ENCODE measurements around the gene SYT1.

The SYT1 gene

DNA sequence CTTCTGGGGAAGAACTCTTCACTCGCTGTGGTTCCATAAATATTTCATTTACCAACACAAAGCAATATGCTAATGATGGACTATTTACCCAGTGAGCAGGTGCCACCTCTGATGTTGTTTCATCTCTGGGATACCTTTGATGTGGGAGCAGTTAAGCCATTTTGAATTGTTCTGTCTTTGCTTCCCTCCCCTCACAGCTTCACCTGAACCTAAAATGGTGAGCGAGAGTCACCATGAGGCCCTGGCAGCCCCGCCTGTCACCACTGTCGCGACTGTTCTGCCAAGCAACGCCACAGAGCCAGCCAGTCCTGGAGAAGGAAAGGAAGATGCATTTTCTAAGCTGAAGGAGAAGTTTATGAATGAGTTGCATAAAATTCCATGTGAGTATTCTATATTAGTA lies 352.7 kb downstream of the SYT1 start:
- H3K27ac ChIP-seq: no peak overlapping the region

DNA sequence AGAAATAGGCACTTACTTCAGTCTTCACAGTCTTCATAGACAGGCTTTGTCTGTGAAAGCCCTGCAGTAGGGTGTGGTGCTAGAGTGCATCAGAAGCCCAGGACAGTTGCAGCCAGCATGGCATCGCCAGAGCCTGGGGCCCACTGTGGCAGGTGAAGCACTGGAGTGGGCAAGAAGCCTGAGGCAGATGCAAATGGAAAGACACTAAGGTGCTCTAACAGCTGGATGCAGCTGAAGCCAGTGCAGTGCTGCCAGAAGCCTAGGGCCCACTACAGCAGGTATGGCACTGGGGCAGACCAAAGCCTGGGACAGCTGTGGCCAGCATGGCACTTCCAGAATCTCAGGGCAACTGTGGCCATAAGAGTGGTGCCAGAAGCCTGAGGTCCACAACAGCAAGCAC lies 358.6 kb downstream of the SYT1 start:
- Histone ChIP-seq H3K27me3 (ENCODE audit: control insufficient read depth, insufficient read depth, low read length) (no peaks in the 10 kb centered on the region), H3K4me3 (ENCODE audit: low read depth, low read length) (no peak overlapping the region), H3K9ac (no peak overlapping the region), H2AFZ (no peak overlapping the region), H3K27ac (no peak overlapping the region), H3K4me1 (no peaks in the 10 kb centered on the region), H3K9me3 (ENCODE audit: control insufficient read depth, low read length) (no peaks in the 10 kb centered on the region), H3K4me2 (ENCODE audit: low read length) (no peak overlapping the region), H3K79me2 (no peaks in the 10 kb centered on the region), H3K36me3 (ENCODE audit: control insufficient read depth, insufficient read depth, low read length) (no peaks in the 10 kb centered on the region)
- TF ChIP-seq, protein P1, sequence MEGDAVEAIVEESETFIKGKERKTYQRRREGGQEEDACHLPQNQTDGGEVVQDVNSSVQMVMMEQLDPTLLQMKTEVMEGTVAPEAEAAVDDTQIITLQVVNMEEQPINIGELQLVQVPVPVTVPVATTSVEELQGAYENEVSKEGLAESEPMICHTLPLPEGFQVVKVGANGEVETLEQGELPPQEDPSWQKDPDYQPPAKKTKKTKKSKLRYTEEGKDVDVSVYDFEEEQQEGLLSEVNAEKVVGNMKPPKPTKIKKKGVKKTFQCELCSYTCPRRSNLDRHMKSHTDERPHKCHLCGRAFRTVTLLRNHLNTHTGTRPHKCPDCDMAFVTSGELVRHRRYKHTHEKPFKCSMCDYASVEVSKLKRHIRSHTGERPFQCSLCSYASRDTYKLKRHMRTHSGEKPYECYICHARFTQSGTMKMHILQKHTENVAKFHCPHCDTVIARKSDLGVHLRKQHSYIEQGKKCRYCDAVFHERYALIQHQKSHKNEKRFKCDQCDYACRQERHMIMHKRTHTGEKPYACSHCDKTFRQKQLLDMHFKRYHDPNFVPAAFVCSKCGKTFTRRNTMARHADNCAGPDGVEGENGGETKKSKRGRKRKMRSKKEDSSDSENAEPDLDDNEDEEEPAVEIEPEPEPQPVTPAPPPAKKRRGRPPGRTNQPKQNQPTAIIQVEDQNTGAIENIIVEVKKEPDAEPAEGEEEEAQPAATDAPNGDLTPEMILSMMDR (IDR thresholded peaks at IDR 0.05): no peak

More for the DNA sequence above, 352.7 kb downstream of the SYT1 start:
- Histone ChIP-seq H3K9ac (no peak overlapping the region), H3K36me3 (ENCODE audit: control insufficient read depth, insufficient read depth, low read length) (no peaks in the 10 kb centered on the region), H2AFZ (no peak overlapping the region), H3K27me3 (ENCODE audit: control insufficient read depth, insufficient read depth, low read length) (no peaks in the 10 kb centered on the region), H3K4me1 (no peaks in the 10 kb centered on the region), H3K9me3 (ENCODE audit: control insufficient read depth, low read length) (no peaks in the 10 kb centered on the region), H3K4me3 (ENCODE audit: low read depth, low read length) (no peak overlapping the region), H3K79me2 (no peaks in the 10 kb centered on the region), H3K4me2 (ENCODE audit: low read length) (no peak overlapping the region)
- TF ChIP-seq, protein P1 (IDR thresholded peaks at IDR 0.05): no peak

DNA sequence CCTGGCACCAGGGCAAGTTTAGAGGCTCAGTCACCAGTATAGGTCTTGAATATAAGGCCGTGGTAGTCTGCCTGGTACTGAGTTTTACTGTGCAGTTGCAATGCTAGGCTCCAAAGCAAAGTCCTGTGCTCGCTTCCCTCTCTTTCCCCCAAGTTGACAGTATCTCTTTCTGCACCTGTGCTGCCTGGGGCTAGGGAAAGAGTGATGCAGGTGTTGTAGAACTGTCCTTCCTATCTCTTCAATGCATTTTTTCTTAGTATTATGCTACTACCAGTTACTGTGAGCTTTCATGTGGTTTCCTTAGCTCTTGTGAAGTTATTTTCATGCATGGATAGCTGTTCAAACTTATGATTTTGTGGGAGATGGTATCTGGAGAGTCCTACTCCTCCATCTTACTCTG lies 359.2 kb downstream of the SYT1 start:
- Histone ChIP-seq H3K4me3 (ENCODE audit: low read depth, low read length) (no peak overlapping the region), H3K36me3 (ENCODE audit: control insufficient read depth, insufficient read depth, low read length) (no peaks in the 10 kb centered on the region), H3K79me2 (no peaks in the 10 kb centered on the region), H3K9me3 (ENCODE audit: control insufficient read depth, low read length) (no peaks in the 10 kb centered on the region), H3K4me2 (ENCODE audit: low read length) (no peak overlapping the region), H3K27ac (no peak overlapping the region), H3K27me3 (ENCODE audit: control insufficient read depth, insufficient read depth, low read length) (no peaks in the 10 kb centered on the region), H2AFZ (no peak overlapping the region), H3K9ac (no peak overlapping the region), H3K4me1 (no peaks in the 10 kb centered on the region)
- TF ChIP-seq, protein P1 (IDR thresholded peaks at IDR 0.05): no peak

DNA sequence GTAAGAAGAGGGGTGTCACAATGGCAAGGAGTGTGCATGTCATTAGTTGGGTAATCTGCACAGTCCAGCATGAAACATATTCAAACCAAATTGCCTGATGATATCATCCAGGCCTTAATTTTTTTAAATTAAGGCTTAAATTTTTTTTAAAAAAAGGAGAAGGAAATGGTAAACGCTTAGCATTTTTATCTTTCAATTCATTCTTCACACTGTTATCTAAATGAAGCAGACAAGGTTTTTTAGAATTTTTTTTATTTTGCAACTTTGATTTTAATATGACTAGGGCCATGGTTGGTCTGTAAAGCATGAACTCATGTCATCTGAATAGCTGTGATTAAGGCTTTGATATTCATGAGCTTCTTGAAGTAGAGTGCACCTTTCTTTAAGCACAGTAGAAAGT lies 362.5 kb downstream of the SYT1 start:
- TF ChIP-seq, protein P1 (IDR thresholded peaks at IDR 0.05): no peak
- Histone ChIP-seq H3K79me2 (no peaks in the 10 kb centered on the region), H3K36me3 (ENCODE audit: control insufficient read depth, insufficient read depth, low read length) (no peaks in the 10 kb centered on the region), H3K27me3 (ENCODE audit: control insufficient read depth, insufficient read depth, low read length) (no peaks in the 10 kb centered on the region), H3K9ac (no peak overlapping the region), H3K27ac (no peak overlapping the region), H3K4me1 (no peaks in the 10 kb centered on the region), H3K4me2 (ENCODE audit: low read length) (no peak overlapping the region), H3K4me3 (ENCODE audit: low read depth, low read length) (no peak overlapping the region), H3K9me3 (ENCODE audit: control insufficient read depth, low read length) (no peaks in the 10 kb centered on the region), H2AFZ (no peak overlapping the region)

DNA sequence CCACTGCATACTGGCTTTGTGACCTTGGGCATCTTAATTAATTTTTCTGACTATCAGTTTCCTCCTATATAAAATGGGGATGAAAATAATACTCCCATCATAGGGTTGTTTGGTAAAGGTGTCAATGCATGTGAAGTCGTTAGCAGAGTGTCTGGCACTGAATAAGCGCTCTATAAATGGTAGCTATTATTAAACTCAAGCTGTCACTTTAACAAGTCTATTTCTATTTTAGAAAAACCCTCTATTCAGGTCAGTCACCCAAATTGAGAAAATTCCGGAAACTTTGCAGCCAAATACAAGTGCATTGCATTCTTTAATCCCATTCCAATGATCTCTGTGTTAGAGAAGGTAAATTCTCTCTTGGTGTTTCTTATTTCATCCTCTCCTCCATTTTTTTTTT lies 363.1 kb downstream of the SYT1 start:
- no peak overlapping the region for H3K4me2 ChIP-seq (ENCODE audit: low read length)
- H3K9ac ChIP-seq: no peak overlapping the region
- no peaks in the 10 kb centered on the region for H3K9me3 ChIP-seq (ENCODE audit: control insufficient read depth, low read length)
- no peaks in the 10 kb centered on the region for H3K27me3 ChIP-seq (ENCODE audit: control insufficient read depth, insufficient read depth, low read length)
- H3K27ac ChIP-seq: no peak overlapping the region
- H2AFZ ChIP-seq: no peak overlapping the region
- no peaks in the 10 kb centered on the region for H3K36me3 ChIP-seq (ENCODE audit: control insufficient read depth, insufficient read depth, low read length)
- TF ChIP-seq, protein P1 (IDR thresholded peaks at IDR 0.05): no peak
- no peak overlapping the region for H3K4me3 ChIP-seq (ENCODE audit: low read depth, low read length)
- H3K4me1 ChIP-seq: no peaks in the 10 kb centered on the region
- H3K79me2 ChIP-seq: no peaks in the 10 kb centered on the region

Data from parathyroid adenoma (tissue), 2 donors.